GM10847 (cell line): Measurements from ENCODE around the gene MAP6D1.

ENCODE experiments used
- POLR2A ChIP-seq: IDR thresholded peaks from 2 replicates; pipeline ENCODE4 v1.6.1; 2011; ENCODE audit not compliant: insufficient read length; ENCODE audit errors: extremely low read depth

MAP6D1 gene

DNA sequence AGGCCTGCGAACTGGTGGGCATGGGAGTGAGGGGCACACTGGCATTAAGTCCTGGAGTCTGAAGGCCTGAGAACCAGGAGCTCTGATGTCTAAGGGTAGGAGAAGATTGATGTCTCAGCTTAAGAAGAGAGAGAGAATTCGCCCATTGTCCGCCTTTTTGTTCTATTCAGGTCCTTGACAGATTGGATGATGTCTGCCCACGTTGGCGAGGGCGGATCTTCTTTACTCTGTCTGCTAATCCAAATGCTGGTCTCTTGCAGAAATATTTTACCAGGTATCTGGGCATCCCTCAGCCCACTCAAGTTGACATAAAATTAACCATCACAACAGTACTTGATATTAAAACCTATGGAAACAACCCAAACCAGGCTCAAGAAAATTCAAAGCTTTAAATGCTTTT is 44.1 kb downstream of the MAP6D1 start:
- TF ChIP-seq POLR2A: no peak

DNA sequence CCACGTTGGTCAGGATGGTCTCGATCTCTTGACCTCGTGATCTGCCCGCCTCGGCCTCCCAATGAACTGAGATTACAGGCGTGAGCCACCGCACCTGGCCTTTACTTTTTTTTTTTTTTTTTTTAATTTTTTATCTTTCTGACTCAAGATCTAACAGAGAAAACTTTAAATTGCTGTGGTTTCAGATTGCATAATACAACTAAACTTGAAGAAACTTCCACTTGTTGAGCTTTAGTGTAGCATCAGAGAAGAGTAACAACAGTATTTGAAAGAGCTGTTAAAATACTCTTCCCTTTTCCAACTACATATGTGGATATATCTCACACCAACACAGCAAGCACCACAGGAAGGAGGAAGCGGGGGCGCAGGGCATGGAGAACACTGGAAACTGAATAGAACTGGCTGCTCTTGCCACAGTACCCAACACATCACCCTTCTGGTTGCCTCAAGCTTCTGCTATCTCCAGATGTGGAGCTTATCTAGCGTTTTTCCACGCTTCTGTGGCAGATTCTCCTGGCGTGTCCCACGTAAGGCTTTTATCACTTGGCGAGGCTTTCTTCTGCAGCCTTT is 45.4 kb downstream of the MAP6D1 start:
- TF ChIP-seq POLR2A: no peak

DNA sequence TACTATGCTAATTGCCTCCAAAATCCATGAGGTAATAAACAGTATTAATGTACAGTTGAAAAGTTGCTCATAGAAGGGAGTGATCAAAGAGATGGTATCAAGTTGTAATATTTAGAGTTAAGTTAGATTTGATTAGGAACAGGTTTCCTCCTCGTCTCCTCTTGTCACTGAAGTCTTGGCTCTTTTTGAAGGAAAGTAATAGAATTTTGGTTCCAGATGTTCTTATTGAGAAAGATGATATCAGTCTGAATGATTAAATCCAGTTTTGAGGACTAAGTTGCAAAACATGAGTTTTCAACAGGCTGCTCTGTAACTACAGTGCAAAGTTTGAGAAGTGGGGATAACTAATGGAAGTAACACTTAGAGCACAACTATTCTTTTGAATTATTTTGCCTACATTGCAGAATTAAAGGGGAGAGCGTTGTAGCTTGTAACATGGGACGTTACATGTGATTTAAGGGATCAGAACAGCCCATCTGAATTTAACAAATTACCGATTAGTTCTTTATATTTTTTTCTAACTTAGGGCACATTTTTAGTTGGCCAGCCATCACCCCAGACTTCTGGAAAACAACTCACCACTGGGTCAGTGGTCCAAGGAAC is 48.3 kb downstream of the MAP6D1 start:
- TF ChIP-seq POLR2A: no peak

DNA sequence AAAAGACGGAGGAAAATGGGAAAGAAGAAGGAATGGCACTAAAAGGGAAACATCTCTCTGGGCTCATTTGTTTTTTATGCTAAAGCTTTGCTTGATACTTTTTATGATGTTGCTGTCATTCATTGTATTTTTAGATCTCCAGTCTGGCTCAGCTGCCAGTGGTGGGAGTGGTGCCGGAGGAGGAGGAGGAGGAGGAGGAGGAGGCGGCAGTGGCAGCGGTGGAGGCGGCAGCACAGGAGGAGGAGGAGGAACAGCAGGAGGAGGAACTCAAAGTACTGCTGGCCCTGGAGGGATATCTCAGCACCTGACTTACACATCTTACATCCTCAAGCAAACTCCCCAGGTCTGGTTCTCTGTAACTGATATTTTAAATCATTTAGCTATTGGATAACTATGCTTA is 49.6 kb downstream of the MAP6D1 start:
- no peak for TF ChIP-seq POLR2A

DNA sequence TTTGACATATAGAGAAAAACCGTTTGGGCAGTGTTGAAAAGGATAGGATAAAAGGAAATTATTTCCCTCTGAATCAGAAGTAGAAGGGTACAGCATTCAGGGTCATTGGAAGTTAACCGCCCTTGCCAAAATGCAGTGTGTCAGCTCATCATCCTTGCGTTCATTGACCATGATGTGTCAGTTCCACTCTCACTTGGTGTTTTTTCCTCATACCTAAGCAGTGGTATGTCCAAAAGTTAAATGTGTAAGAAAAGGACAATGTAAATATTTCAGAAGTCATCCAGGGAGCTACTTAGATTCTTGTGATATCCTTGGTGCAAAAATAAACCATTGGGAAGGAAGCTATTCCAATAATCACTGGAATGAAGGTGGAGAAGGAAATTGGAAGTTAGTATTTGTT is 50.7 kb downstream of the MAP6D1 start:
- no peak for TF ChIP-seq POLR2A

DNA sequence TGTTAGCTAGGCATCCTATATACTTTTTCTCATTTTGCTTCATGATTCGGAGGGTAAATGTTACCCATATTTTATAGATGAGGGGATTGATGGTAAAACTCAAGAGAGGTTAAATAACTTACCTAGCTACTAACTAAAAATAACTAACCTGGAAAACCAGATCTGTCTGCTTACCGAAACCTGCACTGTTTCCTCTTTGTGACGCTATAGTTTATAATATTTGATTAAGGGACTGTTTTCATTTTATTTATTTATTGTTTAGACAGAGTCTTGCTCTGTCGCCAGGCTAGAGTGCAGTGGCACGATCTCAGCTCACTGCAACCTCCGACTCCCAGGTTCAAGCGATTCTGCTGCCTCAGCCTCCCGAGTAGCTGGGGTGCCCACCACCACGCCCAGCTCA is 55.9 kb downstream of the MAP6D1 start:
- no peak for TF ChIP-seq POLR2A

DNA sequence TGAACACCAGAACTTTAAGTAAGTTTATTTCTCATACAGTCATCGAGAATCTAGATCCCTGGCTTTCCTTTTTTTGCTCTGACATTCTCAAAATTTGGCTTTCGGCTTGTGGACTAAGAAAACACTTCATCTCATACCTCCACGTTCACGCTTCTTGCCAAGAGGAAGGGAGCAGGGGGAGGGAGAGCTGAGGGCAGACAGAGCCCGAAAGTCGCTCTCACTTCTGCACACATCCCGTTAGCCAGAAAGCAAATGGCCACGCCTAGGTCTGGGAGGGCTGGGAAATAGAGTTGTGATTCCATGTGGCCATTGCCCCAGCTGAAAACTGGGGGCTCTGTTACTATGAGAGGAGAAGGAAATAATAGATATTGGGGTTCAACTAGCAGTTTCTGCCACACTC is 57.3 kb downstream of the MAP6D1 start:
- TF ChIP-seq POLR2A: no peak

DNA sequence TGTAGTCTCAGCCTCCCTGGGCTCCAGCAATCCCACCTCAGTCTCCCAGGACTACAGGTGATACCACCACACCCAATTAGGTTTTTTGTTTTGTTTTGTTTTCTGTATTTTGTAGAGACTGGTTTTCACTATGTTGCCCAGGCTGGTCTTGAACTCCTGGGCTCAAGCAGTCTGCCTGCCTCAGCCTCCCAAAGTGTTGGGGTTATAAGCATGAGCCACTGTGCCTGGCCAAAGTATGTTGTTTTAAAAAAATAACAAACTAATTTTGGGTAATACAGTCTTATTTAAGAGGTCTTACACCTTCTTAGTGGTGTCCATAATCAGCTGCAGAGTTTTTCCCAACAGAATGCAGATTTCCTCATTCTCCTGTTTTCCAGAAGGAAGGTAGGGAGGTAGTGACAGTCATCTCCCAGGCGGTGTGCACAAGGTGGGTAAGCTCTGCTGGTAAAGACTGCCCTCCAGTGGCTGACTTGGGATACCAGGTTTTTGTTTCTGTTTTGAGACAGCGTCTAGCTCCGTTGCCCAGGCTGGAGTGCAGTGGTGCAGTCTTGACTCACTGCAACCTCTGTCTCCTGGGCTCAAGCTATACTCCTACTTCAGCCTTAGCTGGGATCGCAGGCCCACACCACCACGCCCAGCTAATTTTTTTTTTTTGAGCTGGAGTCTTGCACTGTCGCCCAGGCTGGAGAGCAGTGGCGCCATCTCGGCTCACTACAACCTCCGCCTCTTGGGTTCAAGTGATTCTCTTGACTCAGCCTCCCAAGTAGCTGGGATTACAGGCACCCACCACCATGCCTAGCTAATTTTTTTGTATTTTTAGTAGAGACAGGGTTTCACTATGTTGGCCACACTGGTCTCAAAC is 58.4 kb downstream of the MAP6D1 start:
- no peak for TF ChIP-seq POLR2A

DNA sequence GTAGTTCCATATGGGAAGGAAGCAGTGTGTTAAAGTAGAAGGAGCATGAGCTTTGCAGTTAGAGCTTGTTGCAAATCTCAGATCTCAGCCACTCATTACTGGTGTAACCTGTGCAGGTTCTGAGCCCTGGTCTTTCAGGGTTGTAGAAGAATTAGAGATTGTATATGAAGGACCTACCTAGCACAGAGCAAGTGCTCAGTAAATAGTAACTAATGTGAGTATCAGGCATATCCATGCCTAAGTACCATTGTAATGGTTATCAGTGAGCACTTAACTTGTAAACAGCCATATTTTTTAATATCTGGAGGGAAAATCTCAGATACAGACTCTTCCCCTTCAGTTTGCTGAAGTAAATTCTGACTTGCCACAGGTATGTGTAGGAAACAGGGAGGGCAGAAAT is 59.3 kb downstream of the MAP6D1 start:
- no peak for TF ChIP-seq POLR2A
